CD4-positive, alpha-beta T cell treated with Interleukin-12 subunit alpha and Interleukin-12 subunit beta, for 1 hour (primary cell): ENCODE results near the gene MEAF6.

ENCODE experiments used
- DNase-seq: peaks from one replicate; pipeline ENCODE4 v3.0.0-alpha.2; 2020

The MEAF6 gene

GRCh38 chr1:37483785-37484184 lies 30.8 kb downstream of the MEAF6 start:
- peak; percentile 12 for DNase-seq

- peak; percentile 11 for DNase-seq
These were observed 31.5 kb downstream of the MEAF6 start for GRCh38 chr1:37482796-37483744.

GRCh38 chr1:37482004-37482785 lies 32.4 kb downstream of the MEAF6 start:
- DNase-seq, result peak; percentile 10

- DNase-seq, result peak; percentile 14
These were observed 33.1 kb downstream of the MEAF6 start for GRCh38 chr1:37481289-37482003.

- peak; percentile 11 for DNase-seq
These were observed 33.8 kb downstream of the MEAF6 start for GRCh38 chr1:37480581-37481288.

GRCh38 chr1:37480125-37480466 lies 34.5 kb downstream of the MEAF6 start:
- DNase-seq, result no peak

GRCh38 chr1:37479255-37480124 lies 35.1 kb downstream of the MEAF6 start:
- peak; percentile 91 for DNase-seq

- DNase-seq, result peak; percentile 71
These were observed 35.7 kb downstream of the MEAF6 start for GRCh38 chr1:37478890-37479254.

GRCh38 chr1:37478451-37478881 lies 36.1 kb downstream of the MEAF6 start:
- peak; percentile 53 for DNase-seq

GRCh38 chr1:37477946-37478345 lies 36.6 kb downstream of the MEAF6 start:
- no peak for DNase-seq

- peak; percentile 93 for DNase-seq
These were observed 37.2 kb downstream of the MEAF6 start for GRCh38 chr1:37477198-37477931.

- DNase-seq, result no peak
These were observed 37.9 kb downstream of the MEAF6 start for GRCh38 chr1:37476460-37477197.

GRCh38 chr1:37476087-37476452 lies 38.5 kb downstream of the MEAF6 start:
- peak; percentile 15 for DNase-seq

- DNase-seq, result peak; percentile 23
These were observed 39.0 kb downstream of the MEAF6 start for GRCh38 chr1:37475380-37476086.

- no peak for DNase-seq
These were observed 39.7 kb downstream of the MEAF6 start for GRCh38 chr1:37474697-37475379.

- DNase-seq, result peak; percentile 95
These were observed 40.4 kb downstream of the MEAF6 start, which contains the start of gene ZC3H12A for GRCh38 chr1:37474046-37474696. Gene ZC3H12A (plus strand): TSS chr1:37474580. CDS start chr1:37475497, 917 bp downstream.

- DNase-seq, result peak; percentile 70
These were observed 41.0 kb downstream of the MEAF6 start for GRCh38 chr1:37473431-37474045.

GRCh38 chr1:37472994-37473393 lies 41.6 kb downstream of the MEAF6 start:
- no peak for DNase-seq
